DMS53 treated with DMSO at 0.1 percent for 48 hours (cell line): ENCODE data around the gene PRSS33.
A peak's percentile ranks its signal among the peaks of the same experiment; 100 is the strongest.

ENCODE experiments used
- DNase-seq: peaks from one replicate; lab custom pipeline; 2025; ENCODE audit not compliant: unreplicated experiment; lab: John Stamatoyannopoulos, UW

The PRSS33 gene, protein sequence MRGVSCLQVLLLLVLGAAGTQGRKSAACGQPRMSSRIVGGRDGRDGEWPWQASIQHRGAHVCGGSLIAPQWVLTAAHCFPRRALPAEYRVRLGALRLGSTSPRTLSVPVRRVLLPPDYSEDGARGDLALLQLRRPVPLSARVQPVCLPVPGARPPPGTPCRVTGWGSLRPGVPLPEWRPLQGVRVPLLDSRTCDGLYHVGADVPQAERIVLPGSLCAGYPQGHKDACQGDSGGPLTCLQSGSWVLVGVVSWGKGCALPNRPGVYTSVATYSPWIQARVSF

DNA sequence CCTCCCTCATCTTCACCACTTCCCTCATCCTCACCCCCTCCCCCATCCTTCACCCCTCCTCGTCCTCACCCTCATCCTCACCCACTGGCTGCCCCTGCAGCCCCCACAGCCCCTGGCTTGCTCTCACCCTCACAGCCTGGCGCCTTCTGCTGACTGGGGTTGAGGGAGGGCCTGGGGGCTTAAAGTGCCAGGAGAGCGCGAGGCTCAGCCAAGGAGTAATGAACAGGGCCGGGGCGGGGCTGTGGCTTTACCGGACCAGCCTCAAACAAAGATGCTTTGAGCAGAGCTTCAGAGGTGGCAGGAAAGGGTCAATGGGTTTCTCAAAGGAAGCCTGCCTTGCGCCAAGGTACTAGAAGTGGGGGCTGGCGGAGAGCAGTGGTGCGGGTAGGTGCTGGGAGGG lies at the start of gene PRSS33:
Gene PRSS33, minus strand, starts transcription at position 155 of the 400 bp plus-strand sequence. CDS start 1,013 bp downstream, outside the sequence.
- DNase-seq, result no peak

DNA sequence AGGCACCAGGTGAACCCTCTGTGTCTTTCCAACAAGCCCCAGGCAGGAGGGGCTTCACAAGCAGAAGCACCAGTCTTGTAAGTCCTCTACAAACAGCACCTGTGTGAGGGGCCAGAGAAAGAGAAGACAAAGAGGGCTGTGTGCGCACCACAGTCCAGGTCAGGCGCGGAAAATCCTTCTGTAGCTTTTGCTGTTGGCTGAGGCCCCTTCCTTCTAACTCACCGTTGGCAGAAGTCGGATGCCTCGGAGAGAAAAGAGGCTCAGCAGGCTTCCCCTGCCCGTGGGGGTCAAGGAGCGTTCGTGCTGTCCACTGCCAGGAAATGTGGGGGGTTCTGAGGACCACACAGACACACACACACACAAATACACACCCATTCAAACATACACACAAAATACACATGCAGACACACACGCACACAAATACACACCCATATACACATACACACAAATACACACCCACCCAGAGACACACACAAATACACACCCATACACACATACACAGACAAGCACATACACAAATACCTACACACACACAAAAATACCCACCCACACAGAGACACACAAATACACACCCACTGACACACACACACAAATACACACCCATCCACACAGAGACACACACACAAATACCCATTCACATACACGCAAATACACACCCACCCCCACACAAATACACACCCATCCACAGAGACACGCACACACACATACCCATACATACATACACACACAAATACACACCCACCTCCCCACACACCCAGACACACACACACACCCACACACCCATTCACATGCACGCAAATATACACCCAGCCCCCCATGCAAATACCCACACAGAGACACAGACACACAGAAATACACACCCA lies 49.5 kb upstream of the PRSS33 start:
- no peak for DNase-seq

DNA sequence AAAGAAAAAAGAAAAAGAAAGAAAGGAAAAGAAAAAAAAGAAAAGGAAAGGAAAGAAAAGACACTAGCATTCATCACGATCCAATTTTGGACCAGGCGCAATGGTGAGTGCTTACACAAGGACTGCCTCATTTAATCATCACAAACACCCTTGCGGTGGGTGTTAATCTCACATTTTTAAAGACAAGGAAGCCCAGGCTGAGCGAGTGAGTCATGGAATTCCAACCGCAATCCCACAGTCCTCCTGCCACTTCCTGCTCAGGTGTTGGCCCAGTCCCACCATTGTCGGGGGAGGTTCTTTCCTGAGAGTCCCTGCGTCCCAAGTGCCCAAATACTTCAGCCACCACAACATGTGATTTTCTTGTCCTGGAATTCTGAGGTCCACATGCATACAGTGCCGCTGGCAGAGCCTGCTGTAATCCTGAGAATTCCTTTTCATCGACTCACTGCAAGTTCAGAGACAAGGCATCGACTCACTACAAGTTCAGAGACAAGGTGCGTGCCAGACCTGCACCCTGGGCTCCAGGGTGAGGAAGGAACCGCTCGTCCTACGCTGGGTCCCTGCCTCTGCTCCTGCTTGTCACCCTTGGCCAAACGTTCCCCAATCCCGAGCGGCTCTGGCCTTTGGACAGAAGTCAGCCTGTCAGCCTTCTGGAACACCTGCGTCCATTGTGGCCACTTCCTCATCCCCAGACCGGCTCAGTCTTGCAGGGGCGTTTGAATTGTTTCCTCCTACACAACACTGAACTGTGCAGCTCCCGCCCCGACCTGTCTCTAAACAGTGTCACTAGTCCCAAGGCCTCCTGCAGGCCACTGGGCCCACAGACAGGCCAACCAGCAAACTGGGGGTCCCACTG lies 48.5 kb upstream of the PRSS33 start:
- DNase-seq, result peak; percentile 34

DNA sequence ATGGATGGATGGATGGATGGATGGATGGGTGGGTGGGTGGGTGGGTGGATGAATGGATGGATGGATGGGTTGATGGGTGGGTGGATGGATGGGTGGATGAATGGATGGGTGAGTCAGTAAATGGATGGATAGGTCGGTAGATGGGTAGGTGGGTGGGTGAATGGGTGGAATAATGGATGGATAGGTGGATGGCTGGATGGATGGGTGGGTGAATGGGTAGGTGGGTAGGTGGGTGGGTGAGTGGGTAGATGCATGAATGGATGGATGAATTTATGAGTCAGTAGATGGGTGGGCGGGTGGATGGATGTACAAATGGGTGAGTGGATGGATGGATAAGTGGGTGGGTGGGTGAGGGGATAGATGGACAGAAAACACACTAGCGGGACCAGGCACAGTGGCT lies 47.6 kb upstream of the PRSS33 start:
- DNase-seq, result no peak

DNA sequence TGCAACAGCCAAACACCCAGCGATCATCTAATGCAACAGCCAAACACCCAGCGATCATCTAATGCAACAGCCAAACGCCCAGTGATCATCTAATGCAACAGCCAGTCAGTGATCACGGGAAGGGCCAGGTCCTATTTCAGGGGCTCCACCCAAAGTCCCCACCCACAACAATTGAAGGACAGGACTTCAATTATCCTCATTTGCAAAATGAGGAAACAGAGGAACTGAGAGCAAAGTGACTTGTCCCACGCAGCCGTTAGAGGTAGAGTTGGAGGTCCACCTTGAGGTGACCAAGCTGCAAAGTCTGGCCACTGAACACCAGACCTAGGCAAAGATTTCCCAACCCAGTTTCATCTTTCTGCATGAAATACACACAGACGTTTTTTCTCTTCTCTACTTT lies 46.4 kb upstream of the PRSS33 start:
- DNase-seq, result no peak

DNA sequence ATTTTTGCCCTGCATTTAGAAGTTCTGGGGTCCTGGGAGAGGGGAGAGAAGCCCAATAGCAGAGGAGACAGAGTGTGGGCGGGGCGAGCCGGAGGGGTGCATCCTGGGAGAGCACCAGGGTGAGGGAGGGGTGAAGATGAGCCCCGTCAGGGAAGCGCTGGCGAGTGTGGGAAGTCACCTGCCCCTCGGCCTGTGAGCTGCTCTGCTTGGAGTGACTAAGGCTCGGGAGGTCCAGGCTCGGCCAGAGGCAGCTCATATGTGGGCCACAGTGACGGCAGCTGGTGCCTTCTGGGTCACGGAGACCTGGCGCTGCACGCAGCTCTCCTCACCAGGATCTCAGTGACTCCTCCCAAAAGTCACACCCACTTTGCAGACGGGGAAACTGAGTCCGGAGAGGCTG lies 43.8 kb upstream of the PRSS33 start:
- DNase-seq, result no peak

DNA sequence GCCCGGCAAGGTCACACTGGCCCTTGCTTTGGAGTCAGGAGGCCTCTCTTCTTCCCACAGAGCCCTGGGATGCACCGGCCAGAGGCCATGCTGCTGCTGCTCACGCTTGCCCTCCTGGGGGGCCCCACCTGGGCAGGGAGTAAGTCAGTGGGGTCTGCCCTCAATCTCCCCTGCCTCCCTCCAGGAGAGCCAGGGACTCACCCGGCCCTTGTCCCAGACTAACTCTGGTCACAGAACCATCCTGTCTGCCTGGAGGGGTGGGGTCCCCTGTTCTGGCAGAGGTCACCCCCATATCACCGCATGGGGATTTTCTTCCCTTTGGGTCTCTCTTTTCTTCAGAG lies 43.0 kb upstream of the PRSS33 start:
- DNase-seq, result no peak

DNA sequence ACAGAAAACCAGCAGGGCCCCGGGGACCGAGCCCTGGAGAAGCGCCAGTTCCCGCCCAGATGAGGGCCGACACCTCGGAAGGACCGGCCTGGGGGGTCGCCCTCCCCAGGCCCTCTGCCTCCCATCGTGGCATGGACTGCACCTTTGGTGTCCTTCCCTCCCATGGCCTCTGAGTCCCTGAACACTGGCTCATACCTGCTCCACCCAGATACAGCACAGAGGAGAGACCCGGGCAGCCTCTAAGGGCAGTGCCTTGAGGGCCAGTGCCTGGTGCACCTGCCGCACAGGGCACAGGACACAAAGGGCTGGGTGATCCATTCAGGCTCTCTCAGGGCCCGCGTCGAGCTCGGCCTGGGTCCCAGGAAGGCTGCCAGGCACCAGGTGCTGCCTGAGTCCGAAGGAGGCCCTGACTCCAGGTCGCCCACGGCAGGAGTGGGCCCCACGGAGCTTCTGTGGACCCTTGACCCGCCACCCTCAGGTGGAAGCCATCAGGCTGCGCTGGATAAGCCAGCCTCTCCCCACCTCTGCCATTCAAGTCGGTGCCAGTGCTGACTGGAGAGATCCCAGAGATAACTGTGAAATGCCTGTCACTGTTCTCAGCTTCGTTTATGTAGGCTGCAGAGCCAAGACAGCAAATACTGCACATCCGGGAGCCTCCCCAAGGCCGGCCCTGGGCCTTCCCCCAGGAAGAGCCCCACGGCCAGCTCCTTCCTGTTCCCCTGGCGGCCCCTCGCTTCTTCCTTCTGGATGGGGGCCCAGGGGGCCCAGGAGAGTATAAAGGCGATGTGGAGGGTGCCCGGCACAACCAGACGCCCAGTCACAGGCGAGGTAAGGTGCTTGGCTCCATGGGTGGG lies 42.4 kb upstream of the PRSS33 start, which contains the start of gene ZG16B:
Gene ZG16B, plus strand, starts transcription at position 803 of the 854 bp plus-strand sequence. CDS start 139 bp downstream, outside the sequence.
- peak; percentile 48 for DNase-seq

DNA sequence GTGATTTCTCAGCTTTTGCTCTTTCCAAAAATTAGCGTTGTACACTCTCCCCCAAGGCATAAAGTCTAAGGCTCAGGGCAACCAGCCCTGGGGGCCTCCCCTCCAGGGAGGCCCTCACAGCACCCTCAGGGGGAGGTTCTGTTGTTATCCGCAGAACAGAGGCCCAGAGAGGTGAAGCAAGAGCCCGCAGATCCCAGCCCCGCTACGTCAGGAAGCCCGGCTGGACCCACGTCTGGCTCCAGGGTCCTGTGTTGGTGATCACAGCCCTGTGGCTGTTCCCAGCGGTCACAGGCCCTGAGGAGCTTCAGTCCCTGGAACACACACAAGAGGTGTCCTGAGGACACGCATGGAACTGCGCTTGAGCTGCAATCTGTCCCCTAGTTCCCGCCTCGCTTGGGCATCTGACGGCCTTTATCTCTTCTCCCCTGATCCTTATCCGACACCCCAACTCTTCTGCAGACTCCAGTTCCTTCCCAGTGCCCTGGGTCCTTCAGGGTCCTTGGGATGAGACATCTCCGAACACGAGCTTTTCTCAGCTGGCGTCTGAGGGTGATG lies 41.6 kb upstream of the PRSS33 start:
- no peak for DNase-seq

DNA sequence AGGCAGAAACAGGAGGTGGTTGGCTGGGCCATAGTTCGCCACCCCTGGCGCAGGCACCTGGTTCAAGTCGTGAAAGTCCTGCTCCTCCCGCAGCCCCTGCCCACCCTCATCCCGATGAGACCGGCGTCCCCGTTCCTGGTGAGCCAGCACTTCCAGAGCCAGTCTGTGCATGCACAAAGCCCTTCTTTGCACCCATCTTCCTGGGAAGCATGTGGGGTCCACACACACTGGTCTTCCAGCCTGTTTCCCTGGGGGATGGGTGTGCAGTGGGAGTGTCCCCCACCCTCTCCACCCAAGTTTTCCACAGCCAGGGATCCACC lies 41.1 kb upstream of the PRSS33 start:
- no peak for DNase-seq

DNA sequence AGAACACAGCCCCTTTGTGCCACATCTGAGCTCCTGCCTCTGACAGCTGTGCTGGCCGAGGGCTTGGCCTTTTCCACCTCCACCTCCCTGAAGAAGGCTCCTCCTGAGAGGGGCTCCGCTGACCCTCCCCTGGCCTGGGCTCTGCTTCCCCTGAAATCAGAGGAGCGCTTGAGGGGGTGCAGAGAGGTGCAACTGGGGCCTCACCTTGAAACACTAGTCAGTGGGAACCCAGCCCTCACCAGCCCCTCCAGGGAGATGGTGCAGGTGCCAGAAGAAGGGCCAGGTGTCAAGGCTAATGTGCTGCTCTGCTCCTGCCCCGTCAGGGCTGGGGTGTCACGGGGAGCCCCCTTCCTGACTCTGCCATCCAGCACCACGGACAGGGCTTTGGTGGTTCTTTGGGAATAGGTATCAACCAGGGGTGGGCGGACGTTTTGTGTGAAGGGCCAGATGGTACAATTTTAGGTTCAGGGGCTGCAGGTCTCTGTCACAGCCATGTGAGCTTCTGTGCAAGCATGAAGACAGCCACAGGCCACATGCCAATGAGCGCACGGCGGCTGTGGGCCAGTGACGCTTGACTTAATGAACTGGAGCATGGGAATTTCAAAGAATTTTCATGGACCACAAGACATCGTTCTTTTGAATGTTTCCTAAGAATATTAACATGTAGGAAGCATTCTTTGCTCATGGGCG lies 40.6 kb upstream of the PRSS33 start:
- DNase-seq, result no peak

DNA sequence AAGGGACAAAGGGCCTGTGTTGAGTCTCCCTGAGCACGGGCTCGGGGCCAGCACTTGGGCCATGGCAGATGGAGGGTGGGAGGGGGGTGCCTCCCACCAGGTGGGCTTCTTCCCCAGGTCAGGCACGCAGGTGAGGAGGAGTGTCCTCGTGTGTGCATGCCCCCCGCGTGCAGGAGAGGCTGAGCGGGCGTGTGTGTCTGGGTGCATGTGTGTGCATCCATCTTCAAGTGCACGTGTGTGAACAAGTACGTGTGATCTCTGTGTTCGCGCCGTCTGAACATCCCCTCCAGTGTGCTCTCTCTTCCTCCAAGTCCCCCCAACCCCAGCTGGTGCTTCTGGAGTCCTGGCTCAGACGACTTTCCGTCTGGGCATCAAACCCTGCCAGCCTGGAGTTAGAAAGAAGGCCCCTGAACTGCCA lies 40.0 kb upstream of the PRSS33 start:
- no peak for DNase-seq

DNA sequence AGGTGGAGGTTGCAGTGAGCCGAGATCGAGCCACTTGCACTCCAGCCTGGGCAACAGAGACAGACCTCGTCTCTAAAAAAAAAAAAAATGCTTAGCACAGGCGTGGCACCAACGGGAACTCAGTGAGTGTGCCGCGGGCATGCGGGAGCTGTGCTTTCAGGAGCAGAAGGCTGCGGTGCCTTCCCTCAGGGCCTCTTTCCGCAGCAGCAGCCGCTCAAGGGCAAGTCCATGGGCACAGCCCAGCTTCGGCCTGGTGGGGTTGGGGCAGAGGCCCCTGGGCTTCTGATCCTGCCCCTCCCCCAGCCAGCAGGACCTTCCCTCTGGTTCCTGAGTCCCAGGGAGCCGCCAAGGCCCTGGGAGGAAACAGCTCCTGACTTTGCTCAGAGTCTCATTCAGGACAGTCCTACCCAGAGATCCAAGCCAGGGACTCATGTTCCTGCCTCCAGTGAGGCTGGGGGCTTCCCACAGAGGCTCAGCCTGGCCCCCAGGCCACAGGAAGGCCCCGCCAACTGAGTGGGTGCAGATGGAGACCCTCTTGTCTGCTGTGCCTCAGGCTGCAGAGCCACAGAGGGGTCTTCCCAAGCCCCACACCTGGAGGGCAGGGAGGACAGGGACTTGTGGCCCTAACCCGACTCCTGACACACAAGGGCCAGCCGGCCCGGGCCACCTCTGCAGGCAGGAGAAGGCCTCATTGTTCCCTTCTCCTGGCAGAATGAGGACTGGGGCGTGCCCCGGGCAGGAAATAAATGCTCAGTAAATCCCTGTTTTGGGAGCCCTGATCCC lies 39.4 kb upstream of the PRSS33 start:
- DNase-seq, result no peak

DNA sequence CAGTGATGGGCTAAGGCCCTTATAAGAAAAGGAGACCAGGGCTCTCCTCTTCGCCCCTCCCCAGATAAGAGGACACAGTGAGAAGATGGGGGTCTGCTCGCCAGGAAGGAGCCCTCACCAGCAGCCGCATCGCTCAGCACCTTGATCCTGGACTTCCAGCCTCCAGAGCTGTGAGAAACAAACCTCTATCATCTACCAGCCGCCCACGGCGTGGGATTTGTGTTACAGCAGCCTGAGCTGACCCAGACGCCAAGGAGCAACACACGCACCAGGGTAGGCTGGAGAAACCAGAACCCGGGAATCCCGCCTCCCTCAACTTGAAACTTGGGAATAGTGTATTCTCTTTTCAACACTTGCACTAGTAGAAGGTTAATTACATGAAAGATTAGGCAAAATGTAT lies 38.5 kb upstream of the PRSS33 start:
- DNase-seq, result no peak

DNA sequence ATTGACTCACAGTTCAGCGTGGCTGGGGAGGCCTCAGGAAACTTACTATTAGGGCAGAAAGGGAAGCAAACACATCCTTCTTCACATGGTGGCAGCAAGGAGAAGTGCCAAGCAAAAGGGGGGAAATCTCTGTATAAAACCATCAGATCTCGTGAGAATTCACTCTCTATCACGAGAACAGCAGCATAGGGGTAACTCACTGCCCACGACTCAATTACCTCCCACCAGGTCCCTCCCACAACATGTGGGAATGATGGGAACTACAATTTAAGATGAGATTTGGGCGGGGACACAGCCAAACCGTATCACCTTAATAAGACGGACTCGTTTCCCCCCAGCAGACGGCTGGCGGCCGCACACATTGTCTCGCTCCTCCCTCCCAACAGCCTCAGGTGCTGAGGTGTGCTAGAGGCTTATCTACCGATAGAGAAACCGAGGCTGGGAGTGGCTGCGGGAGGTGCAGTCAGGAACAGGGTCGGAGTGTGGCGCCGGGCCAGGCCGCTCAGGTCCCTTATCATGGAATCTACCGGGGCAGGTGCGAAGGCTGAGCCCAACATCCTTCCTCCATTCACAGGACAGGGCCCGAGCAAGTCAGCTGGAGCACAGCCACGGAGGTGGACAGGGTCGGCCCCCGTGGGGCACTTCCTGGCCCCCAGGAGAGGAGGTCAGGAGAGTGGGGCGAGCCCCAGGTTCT lies 37.8 kb upstream of the PRSS33 start:
- no peak for DNase-seq

DNA sequence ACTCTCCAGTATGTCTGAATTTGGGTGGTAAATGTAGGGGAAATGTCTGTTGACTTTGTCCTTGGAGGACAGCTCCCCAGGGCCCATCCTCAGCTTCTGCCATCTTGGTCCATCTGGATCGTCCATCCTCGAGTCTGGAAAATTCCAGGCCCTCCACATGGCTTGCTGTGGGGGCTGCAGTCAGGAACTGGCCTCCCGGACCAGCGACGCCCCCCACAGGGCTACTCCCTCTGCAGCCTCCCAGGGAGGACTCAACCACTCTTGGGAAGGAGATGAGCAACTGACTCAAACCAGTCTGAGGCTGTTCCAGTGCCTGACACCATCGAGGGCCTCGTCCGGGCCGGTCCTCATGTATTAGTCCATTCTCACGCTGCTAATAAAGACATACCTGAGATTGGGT lies 37.3 kb upstream of the PRSS33 start:
- no peak for DNase-seq

DNA sequence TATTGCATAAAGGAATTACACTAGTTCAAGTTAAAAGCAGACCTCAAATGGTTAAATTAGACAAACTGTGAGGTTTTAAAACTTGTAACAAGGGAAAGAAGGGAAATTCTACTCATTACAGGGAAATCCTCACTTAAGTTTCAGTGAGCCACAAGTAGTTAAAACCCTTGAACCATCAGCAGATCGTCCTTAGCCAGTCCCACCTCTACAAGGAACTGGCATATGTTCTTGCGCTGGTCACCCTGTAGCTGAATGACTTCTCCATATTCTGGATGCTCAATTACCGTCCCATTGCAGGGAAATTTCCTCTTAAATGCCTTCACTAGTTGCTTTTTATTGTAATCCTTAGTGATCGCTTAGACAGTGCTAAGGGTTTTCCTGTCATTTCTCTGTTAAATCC lies 35.1 kb upstream of the PRSS33 start:
- DNase-seq, result no peak

DNA sequence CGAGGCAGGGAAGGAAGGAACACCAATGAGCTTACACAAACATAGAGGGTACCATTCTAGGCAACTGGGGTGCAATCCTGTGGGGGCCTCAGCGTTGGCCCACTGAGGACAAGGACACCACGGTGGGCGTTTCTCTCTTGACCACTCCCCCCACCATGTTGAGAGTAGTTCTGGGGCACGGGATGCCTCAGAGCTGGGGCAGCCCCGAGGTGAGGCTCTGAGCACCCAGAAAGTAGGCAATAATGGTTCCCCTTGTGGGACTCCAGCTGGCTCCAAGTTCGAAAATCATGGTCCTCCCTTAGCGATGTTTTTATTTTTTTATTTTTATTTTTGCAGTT lies 34.8 kb upstream of the PRSS33 start:
- DNase-seq, result no peak
